Stimulated activated CD4-positive, alpha-beta T cell treated with anti-CD3 and anti-CD28 coated beads, Interleukin-1b, Interleukin-23, amount 100 ng/mL, for 48 hours (primary cell): ENCODE measurements around the gene SLC25A24.
"Not testable (repeated sequence)": the region's sequence is repeated elsewhere in the genome, so short reads cannot be mapped to it uniquely, and the experiment has no call there.

Source experiments
- DNase-seq: peaks from one replicate; pipeline ENCODE4 v3.0.0-alpha.2; 2020

SLC25A24 gene

GRCh38 chr1:108199781-108200686, at the start of gene SLC25A24:
Gene SLC25A24 (minus strand): TSS chr1:108200343. CDS start chr1:108200138, 205 bp downstream.
- DNase-seq = peak; percentile 70

DNA sequence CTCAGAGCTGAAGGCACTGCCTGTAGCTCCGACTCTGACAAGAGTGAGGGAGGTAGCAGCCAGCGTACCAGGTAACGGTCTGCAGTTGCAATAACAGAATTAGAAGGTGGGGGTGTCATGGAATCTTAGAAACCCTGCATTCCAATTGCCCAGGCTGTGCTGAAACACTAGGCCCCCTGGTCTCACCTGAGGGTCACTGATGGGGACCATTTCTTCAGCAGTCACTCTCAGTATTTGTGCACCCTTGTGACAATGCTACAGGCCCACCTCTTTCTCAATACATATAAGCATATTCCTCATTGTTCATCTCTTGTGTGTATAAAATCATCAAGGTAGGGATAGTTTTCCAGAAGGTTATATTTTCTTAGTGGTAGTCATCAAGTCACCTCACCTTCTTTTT, 43.8 kb upstream of the SLC25A24 start, which contains the start of gene NBPF4:
NBPF4 (minus strand) TSS at position 101 of the 400 bp plus-strand sequence. CDS start 315 bp downstream, outside the sequence.
- not testable (repeated sequence) for DNase-seq

DNA sequence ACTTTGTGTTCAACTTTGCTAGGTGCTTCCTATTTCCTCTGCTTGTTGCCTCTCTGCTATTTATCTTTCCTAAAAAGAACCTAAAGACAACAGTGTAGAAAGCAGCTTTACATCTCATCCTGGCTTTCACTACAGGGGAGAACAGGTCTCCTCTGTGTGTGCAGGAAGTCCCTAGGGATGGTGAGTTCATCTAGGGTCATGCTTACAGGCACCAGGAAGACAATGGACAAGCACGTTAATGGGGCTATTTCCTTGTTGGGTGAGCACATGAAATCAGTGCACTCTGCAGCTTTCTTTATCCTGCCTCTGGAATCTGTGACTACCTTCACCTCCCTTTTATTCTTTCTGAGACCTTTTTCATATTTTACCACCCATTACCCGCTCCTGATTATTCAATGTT, 39.3 kb upstream of the SLC25A24 start:
- not testable (repeated sequence) for DNase-seq

- DNase-seq = not testable (repeated sequence)
Observed at GRCh38 chr1:108235308-108235707, 35.2 kb upstream of the SLC25A24 start.

DNA sequence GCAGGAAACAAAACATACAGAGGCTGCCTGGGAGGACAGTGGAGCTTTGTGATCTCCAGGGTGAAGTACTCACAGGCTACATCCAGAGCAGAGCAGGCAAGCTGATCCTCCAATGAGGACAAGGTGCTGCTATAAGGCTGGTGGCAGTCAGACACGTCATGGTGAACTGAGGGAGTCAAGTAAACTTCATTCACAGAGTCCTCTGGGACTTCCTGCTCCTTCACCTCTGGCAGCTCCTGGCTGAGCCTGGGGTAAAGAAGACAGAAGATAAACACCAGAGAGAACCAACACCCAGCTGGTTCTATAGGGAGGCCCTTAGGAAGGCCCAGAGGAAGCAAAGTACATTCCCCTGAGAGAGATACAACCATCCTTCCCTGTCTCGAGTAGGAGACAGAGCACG, 32.0 kb upstream of the SLC25A24 start:
- not testable (repeated sequence) for DNase-seq

DNA sequence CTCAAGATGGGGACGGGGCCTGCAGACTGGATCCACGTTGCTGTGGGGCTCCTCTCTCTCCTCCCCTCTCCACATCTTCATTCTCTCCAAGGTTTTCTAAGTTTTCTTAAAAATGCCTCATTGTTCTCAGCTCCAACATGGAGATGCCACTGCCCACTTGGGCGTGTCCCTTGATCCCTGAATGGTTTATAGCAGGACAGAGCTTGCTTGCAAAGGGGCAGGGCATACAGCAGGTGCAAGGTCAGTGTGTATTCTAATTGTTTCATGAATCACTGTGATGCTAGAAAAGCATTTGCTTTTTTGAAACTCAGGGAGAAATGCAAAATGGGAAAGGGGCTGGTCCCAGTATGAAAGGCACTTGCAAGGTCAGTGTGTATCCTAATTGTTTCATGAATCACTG, 29.8 kb upstream of the SLC25A24 start:
- not testable (repeated sequence) for DNase-seq

DNA sequence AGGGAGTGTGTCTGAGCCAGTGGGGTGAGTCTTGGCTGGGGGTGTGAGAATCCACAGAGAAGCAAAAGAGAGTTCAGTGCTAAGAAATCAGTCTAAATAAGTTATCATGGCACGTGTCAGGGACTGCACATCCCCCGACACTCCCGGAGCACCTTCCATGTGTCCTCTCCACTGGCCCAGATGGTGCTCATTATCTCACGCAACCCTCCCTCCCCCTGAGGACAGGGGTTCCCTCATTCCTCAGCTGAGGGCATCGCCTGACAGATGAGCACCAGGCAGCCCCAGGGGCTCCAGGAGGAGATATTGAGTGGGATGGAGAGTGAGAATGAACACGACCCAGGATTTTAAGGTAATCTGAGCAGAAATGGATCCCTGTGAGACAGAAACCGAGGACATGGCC, 27.6 kb upstream of the SLC25A24 start:
- not testable (repeated sequence) for DNase-seq

DNA sequence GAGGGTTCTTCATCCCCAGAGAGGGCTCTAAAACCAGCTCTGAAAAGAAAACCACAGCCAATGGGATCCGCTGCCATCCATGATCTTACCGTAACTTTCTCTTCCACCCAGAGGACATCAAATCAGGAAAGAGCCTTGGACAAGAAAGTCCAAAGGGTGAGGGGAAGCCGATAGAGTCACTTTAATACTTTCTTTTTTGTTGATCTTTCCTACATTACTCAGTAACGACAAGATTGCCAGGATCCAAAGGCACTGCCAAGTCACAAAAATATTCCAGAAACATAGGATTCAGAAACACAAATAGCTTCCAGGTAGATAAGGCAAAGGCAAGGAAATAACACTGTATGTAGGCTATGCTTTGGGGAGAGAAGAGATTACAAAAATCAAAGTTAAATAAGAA, 26.7 kb upstream of the SLC25A24 start:
- DNase-seq = not testable (repeated sequence)

DNA sequence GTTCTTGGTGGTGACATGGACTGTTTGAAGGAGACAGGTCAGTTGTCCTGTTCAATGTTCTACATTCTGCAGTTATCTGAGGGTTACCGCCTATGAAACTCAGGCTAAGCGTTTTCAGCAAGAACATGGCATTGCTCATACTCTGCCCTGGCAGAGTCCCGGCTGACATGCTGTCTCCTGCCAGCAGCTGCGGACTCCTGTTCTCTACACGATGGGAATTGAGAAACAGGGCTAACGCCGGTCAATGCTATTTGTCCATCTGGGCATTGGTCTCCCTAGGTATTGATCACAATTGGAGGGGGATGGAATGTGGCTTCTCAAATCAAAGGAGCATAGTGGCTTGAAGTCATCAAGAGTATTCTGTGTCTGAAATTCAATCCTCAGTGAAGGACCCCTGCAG, 23.1 kb upstream of the SLC25A24 start:
- not testable (repeated sequence) for DNase-seq

DNA sequence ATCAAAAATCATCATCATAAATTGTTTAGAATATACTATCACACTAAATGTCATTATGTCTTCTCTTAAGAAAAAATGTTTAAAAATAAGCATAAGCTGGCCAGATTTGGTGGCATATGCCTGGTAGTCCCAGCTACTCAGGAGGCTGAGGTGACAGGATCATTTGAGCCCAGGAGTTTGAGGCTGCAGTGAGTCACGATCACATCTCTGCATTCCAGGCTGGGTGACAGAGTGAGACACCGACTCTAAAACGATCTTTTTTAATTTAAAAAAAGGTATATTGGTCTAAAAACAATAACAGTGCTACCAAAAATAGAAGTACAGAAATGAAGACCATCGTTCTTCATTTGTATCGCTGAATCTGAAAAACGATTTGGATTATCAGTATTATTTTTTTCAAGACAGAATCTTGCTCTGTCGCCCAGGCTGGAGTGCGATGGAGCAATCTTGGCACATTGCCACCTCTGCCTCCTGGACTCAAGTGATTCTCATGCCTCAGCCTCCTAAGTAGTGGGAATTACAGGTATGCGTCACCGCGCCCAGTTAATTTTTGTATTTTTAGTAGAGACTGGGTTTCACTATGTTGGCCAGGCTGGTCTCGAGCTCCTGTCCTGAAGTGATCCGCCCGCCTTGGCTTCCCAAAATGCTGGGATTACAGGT, 17.5 kb upstream of the SLC25A24 start:
- not testable (repeated sequence) for DNase-seq

DNA sequence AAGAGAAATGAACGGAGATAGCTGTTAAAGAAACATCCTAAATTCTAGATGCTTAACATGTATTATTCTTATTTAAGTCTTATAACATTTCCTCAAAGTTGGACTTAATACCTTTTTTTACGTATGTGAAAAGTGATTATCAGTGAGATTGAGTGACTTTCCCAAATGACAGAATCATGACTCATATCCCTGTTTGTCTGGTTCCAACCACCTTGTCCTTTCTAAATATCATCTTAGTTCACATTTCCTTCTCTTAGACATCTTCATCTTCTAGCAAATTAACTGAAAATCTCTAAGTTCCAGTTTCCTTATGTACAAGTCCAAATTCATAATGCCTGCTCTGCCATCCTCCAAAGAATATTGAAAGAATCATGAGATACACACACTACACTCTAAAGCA, 16.9 kb upstream of the SLC25A24 start:
- not testable (repeated sequence) for DNase-seq

DNA sequence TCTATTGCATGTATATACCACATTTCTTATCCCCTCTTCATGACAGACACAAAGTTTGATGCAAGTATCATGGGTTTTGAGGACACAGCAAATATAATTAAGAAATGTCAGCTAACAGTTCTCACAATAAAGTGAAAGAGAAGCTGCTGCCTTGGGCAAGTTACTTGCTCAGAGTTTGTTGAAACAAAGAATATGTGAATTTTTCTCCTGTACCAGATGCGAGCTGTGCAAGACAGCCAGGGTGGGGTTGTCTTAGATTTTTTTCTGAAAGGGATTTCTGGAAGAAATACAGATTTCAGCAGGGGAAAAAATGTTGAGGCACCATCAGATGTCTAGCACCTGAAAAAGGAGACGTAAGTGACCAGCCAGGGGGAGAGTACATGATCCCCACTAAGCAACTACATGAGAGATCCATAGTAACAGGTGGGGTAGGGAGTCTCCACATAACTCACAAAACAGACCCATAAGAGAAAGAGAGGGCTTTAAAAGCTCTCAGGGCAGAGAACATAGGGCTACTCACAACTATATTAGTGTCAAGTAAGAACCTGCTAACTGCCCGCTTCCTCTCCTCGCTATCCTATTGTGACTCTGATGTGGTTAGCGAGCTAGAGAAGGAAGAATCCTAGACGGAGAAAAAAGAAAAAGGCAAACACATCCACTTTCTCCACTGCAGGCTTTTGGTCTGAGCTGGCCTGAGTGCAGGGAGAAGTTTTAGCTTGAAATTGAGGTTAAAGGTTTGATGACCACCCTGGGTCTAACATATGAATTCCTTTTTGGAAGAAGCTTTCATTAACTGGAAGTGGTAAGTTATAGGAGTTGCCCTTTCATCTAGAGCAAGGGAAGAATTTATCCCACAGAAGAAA, 16.1 kb upstream of the SLC25A24 start:
- not testable (repeated sequence) for DNase-seq

- DNase-seq = not testable (repeated sequence)
Observed at GRCh38 chr1:108214641-108215465, 14.7 kb upstream of the SLC25A24 start.

DNA sequence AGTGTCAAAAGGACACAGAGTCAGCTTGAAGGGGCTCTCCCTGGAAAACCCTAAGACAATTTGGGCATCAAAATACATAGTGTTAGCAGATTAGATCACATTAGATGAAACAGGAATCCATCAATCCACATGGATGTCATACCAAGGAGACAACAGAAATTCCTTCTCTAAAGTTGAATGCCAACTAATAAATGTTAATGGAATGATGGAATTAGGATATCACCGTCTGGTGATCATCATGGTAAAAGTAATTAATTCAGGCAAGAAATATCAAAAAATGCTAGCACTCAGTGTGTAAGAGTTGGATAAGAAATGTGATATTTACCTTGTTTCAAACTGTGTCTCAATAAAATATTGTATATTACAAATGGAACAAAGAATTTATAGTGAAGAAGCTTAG, 10.9 kb upstream of the SLC25A24 start:
- no peak for DNase-seq

GRCh38 chr1:108209456-108210108, 9.4 kb upstream of the SLC25A24 start:
- no peak for DNase-seq

- DNase-seq = no peak
Observed at GRCh38 chr1:108208724-108209446, 8.7 kb upstream of the SLC25A24 start.

- DNase-seq = not testable (repeated sequence)
Observed at GRCh38 chr1:108203582-108203981, 3.4 kb upstream of the SLC25A24 start.

GRCh38 chr1:108201687-108202086, 1.5 kb upstream of the SLC25A24 start:
- DNase-seq = no peak

GRCh38 chr1:108200687-108201051, 526 bp upstream of the SLC25A24 start:
- DNase-seq = peak; percentile 30

- no peak for DNase-seq
Observed at GRCh38 chr1:108199201-108199691, 897 bp downstream of the SLC25A24 start.
